ENCODE measurements around the gene TSBP1. TPM values are rescaled to one million over a fixed set of nuclear protein-coding genes. Genes with fewer than 3 reads are reported as not detected.
A peak's percentile ranks its signal among the peaks of the same experiment; 100 is the strongest.
"Not testable (repeated sequence)": the region's sequence is repeated elsewhere in the genome, so short reads cannot be mapped to it uniquely, and the experiment has no call there.

Gene TSBP1
- total RNA-seq, 1 experiment from 2014 or later = not detected

DNA sequence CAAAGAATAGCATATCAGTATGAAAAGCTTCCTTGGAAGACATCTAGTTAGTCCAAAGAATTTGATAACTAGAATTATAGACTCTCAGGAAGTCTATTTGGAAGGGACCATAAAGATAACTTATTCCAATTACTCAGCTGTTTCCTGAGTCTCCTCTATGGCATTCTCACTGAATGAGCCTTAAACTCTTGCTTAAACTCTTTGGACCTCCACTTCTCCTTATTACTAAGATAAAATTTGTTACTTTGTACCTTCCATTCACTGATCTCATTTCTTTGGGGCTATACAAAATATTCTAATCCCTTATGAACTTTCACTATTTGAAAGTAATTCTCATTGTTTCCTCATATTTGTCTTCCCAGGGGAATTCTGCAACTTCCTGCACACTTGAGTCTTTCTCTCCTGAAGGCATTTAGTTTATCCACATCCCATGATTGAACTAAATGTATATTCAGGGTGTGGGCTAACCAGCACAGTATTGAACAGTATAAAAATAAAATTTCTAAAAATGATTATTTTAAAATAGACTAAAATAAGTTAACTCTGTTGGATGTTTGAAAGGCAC is 80.7 kb downstream of the TSBP1 start:
- no peak for DNase-seq (ENCODE audit: extremely low read depth, low read depth)

DNA sequence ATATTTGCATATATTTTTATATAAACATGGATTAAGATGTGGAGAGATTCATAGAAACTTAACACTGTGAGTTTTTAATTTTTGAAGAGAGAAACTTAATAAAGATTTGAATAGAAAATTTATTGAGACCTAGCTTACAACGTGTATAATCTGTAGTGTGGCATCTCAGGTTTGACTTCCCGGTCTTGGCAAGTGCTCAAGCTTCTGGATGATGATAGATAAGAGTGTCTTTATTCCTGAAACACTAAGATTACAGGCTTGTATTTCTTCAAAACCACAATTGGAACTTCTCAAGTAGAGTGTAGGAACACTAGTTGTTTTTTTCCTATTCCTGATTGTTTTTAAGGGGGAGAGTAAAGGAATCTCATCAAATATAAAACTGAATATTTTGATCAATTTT is 83.3 kb downstream of the TSBP1 start:
- no peak for DNase-seq (ENCODE audit: extremely low read depth, low read depth)

DNA sequence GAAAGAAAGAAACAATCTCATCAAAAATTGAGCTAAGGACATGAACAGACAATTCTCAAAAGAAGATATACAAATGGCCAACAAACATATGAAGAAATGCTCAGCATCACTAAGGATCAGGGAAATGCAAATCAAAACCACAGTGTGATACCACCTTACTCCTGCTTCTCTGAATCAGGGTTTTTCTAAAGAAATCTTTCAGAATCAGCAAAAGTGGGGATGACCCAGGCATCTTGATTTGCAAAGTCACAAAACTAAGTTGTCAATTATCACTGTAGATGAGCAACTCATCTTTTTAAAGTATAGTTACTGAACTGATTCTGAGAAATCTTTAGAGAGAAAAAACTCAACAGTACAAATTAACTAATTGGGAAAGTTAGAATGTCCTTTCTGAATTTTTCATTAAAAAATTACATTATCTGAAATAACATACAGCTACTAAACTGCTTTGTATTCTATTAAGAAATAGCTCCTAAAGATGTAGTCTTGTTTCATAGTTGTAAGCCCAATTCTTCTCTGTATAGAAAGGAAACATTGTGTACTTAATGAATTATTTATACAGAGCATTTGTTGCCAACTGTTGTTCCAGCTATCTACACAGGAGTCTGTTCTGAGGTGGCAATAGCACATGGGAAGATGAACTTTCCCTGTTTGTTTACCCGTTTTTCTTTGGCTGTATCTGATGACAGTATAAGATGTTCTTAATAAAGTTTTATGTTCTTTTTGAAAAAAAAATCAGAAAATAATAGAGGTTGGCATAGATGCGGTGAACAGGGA is 97.7 kb downstream of the TSBP1 start:
- DNase-seq (ENCODE audit: extremely low read depth, low read depth) = not testable (repeated sequence)

DNA sequence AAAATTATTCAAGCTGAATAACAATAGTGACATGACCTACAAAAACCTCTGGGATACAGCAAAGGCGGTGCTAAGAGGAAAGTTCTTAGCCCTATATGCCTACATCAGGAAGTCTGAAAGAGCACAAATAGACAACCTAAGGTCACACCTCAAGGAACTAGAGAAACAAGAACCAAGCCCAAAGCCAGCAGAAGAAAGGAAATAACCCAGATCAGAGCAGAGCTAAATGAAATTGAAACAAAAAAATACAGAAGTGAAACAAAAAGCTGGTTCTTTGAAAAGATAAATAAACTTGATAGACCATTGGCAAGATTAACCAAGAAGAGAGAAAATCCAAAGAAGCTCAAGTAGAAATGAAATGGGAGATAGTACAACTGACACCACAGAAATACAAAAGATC is 100.3 kb downstream of the TSBP1 start:
- DNase-seq (ENCODE audit: extremely low read depth, low read depth) = no peak

DNA sequence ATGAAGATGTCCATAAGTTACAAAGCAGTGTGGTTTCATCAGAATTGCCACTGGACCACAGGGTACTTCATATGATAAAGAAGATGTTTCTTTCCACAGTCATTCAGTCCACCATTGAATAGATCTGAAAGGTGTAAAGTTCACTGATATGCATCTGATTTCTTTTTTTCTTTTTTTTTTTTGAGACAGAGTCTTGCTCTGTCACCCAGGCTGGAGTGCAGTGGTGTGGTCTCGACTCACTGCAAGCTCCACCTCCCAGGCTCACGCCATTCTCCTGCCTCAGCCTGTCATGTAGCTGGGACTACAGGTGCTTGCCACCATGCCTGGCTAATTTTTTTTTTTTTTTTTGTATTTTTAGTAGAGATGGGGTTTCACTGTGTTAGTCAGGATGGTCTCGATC is 103.2 kb downstream of the TSBP1 start:
- not testable (repeated sequence) for DNase-seq (ENCODE audit: extremely low read depth, low read depth)

DNA sequence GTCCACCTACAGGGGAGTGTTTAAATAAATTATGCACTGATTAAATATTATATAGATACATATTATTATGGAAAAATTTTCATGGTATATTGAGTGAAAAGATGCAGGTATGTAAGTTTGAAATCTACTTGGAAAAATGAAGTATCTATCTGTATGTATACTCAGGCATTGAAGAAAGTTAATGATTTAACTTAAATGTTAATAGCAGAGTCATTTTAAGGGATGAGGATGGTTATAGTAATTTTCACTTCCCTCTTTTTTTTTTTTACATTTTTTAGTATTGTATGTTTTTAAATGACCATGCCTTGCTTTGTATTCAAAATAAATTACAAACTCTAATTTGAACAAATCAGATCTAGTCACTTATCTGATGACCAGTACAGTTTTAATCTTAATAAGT is 104.7 kb downstream of the TSBP1 start:
- no peak for DNase-seq (ENCODE audit: extremely low read depth, low read depth)

DNA sequence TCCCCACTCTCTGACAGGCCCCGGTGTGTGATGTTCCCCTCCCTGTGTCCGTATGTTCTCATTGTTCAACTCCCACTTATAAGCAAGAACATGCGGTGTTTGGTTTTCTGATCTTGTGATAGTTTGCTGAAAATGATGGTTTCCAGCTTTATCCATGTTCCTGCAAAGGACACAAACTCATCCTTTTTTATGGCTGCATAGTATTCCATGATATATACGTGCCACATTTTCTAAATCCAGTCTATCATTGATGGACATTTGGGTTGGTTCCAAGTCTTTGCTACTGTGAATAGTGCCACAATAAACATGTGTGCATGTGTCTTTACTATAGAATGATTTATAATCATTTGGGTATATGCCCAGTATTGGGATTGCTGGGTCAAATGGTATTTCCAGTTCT is 114.4 kb downstream of the TSBP1 start:
- not testable (repeated sequence) for DNase-seq (ENCODE audit: extremely low read depth, low read depth)

DNA sequence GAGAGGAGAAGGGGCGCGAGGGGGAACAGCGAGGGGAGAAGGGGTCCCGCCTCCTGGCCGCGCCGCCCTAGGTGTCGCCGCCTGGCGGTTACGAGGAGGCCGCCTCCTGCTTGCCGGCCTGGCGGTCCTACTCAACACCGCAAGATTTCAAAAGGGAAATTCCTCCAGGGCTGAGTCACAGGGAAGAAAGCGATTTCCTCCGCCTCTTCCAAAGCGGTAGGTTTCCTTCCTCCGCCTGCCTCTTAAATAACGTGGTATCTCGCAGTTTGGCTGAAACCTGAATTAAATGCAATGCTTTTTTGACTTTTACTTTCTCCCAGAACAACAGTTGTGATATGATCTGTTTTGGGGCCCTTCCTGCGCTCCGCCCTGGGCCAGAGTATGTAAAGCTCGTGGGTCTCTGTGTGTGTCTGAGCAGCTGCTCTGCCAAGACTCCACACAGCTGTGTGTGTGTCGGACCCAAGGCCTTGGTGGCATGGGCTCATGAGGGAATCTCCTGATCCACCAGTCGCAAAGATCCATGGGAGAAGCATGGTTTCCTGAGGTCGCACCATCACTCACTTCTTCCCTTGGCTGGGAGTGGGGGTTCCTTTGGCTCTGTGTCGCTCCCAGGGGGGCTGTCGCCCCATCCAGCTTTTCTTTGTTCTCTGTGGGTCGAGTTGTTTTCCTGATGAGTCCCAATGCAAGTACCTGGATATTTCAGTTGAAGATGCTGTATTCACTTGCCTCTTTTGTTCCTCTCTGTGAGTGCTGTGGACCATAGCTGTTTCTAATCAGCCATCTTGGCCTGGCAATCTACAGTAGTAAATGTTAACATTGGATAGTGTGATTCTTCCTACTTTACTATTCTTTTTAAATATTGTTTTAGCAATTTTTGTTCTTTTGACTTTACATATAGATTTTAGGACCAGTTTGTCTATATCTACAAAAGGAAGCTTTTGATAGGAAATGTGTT is 116.2 kb downstream of the TSBP1 start:
- peak; percentile 77 for DNase-seq (ENCODE audit: extremely low read depth, low read depth)

DNA sequence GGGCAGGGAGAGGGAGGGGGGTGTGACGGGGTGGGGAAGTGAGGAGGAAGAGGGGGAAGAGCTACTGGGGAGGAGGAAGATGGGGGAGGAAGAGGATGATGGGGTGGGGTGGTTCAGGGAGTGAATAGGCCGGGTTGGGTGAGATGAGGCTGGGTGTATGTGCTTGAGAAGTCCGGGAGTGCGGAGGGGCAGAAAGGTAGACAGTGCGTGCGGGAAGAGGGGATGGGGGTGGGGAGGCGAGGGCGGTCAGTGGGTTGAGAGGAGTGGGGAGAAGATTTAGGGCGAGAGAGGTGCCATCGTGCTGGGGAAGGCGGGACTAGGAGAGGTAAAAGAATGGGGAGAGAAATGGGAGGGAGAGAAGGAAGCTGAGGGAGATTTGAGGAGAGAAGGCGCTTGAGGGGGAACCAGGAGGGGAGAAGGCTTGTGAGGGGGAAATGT is 116.9 kb downstream of the TSBP1 start:
- DNase-seq (ENCODE audit: extremely low read depth, low read depth) = no peak

DNA sequence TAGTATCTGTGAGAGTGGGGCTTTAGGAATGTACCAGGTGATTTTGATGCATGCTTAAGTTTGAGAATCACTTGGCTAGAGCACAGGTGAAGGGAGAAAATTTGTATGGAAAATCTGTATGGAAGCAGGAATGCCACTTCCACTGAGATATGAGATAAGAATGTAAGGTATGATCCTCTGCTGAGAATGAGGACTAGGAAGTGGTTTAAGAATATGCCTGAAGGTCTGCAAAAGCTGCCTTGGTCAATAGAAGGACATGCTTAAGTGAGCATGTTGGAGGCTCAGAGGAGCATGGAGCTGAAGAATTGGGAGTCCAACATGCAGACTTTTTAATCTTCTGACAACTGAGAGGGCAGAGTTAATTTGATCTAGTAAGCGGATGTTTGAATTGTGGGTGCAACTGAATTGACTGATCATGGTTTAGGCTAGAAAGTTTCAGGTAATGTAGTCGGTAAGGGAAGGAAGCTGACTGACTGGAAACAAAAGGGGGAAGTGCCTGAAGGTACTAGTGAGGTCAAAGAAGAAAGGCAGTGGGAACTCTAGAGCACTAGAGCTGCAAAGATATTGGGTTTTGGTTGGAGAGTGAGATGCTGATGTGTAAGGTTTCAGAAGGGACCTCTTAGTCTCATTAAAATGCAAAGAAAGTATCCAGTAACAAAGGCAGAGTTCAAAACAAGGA is 119.2 kb downstream of the TSBP1 start:
- no peak for DNase-seq (ENCODE audit: extremely low read depth, low read depth)

DNA sequence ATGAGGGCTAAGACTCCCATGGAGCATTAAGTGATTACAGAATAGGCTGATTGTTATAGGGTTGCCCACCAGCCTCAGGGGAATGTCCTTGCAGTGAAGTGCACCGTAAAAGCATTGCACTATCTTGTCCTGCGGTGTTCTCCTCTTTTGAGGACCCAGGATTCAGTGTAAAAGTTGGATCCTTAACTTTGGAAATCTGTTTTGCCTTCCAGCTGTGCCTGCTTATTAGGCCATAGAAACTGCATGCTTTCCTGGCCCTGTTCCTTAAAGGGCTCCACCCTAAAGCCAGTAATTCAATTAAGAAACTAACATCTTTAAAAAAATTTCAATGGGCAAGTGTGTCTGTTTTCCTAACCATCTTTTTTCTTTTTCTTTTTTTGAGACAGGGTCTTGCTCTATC is 122.4 kb downstream of the TSBP1 start:
- DNase-seq (ENCODE audit: extremely low read depth, low read depth) = no peak

DNA sequence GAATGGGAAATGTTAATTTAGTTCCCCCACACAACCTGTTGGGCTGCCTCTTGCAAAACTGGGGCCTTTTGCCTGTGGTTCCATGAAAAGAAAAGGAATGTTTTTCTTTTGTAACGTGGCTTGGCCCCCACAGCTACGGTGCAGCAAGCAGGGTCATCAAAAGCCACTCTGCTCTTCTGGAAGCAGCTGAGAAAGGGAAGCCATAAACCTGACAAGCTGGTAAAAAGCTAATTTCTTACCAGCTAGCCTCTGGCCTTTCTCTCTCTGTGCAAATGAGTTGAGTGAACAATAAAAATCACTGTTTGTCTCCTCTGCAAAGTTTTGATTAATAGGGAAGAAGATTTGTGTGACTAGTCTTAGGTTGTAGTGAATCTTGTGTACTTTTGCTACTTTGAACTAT is 124.3 kb downstream of the TSBP1 start:
- DNase-seq (ENCODE audit: extremely low read depth, low read depth) = no peak

DNA sequence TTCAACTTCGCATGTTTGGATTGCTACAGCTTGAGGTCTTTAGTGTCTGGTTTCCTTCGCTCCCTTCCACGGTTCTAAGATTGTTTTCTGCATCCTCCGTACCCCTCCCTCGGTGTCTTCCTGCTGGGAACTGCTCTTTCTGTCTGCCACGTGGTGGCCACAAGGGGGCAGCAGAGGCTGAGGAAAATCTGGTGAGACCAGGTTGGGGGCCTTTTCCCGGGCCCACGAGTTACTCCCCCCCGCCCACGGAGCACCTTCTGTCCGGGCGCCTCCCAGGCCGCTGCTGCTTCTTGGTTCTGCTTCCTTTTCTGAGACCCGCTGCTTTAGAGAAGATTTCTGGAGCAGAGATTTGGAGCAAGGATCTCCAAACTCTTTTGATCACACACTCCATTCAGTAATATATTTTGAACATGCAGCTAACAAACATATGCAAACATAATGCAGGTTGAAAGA is 126.7 kb downstream of the TSBP1 start:
- DNase-seq (ENCODE audit: extremely low read depth, low read depth) = peak; percentile 61

DNA sequence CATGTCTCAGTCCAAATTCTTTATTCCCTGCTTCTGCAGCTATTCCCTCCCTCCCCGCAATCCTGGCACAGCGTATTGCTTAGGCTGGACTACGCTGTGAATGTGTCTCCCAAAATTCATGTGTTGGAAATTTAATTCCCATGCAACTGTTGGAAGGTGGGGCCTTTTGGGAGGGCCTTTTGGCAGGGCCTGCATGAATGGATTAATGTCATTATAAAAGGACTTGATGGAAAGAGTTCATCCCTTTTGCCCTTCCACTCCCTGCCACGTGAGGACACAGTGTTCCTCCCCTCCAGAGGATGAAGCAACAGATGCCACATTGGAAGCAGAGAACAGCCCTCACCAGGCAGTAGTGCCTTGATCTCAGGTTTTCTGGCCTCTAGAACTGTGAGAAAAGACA is 127.4 kb downstream of the TSBP1 start:
- DNase-seq (ENCODE audit: extremely low read depth, low read depth) = no peak

Small RNA genes lying within 50 kb of the gene (small RNA-seq; reads per million reads assigned to genes)
- 0 reads per million in 2 experiments for gene RNU6-603P

Other genes with a start within 250 kb of the TSBP1 start
- gene ATF6B, start 243.7 kb downstream of the TSBP1 start, total RNA-seq (2014; rRNA removed; shearing (Covaris generic)) = 20.7 and 26.2 TPM in 2 replicates
- 4.9 and 5.7 TPM in 2 replicates for gene FKBPL, start 241.6 kb downstream of the TSBP1 start, total RNA-seq (2014; rRNA removed; shearing (Covaris generic))
- gene PRRT1, start 220.0 kb downstream of the TSBP1 start, total RNA-seq (2014; rRNA removed; shearing (Covaris generic)) = 0.20 and 0.37 TPM in 2 replicates
- 25.2 and 29.5 TPM in 2 replicates for gene PPT2, start 217.8 kb downstream of the TSBP1 start, total RNA-seq (2014; rRNA removed; shearing (Covaris generic))
- gene EGFL8, start 207.3 kb downstream of the TSBP1 start, total RNA-seq (2014; rRNA removed; shearing (Covaris generic)) = 3.7 and 6.0 TPM in 2 replicates
- 47.7 and 49.0 TPM in 2 replicates for gene AGPAT1, start 195.8 kb downstream of the TSBP1 start, total RNA-seq (2014; rRNA removed; shearing (Covaris generic))
- gene RNF5, start 193.5 kb downstream of the TSBP1 start, total RNA-seq (2014; rRNA removed; shearing (Covaris generic)) = 30.1 and 31.6 TPM in 2 replicates
- gene AGER, start 187.7 kb downstream of the TSBP1 start, total RNA-seq (2014; rRNA removed; shearing (Covaris generic)) = 1.2 and 1.3 TPM in 2 replicates
- gene PBX2, start 181.7 kb downstream of the TSBP1 start, total RNA-seq (2014; rRNA removed; shearing (Covaris generic)) = 9.7 and 10.7 TPM in 2 replicates
- 0.92 and 1.4 TPM in 2 replicates for gene GPSM3, start 179.3 kb downstream of the TSBP1 start, total RNA-seq (2014; rRNA removed; shearing (Covaris generic))
- 1.5 and 1.7 TPM in 2 replicates for gene NOTCH4, start 147.8 kb downstream of the TSBP1 start, total RNA-seq (2014; rRNA removed; shearing (Covaris generic))
- not detected in 2 replicates for gene BTNL2, start 35.3 kb upstream of the TSBP1 start, total RNA-seq (2014; rRNA removed; shearing (Covaris generic))
- 0.12 TPM in 1 of 2 replicates, not detected in the other for gene HLA-DRA, start 68.0 kb upstream of the TSBP1 start, total RNA-seq (2014; rRNA removed; shearing (Covaris generic))
- 0.20 TPM in 1 of 2 replicates, not detected in the other for gene HLA-DRB5, start 158.4 kb upstream of the TSBP1 start, total RNA-seq (2014; rRNA removed; shearing (Covaris generic))
- 0.42 and 1.4 TPM in 2 replicates for gene HLA-DRB1, start 217.9 kb upstream of the TSBP1 start, total RNA-seq (2014; rRNA removed; shearing (Covaris generic))